Measurements from ENCODE around the gene SPAG16.

DNA sequence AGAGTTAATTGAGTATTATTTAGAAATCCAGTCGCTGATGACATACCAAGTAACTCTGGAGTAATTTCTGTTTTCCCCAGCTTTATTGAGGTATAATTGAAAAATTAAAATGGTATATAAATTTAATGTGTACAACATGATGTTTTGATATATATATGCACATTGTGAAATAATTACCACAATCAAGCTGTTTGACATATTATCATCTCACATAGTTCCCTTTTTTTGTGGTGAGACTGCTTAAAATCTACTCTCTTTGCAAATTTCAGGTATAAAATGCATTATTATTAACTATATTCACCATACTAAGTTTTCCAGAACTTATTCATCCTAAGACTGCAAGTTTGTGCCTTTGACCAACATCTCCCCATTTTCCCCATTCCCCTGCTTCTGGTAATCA, 25.0 kb upstream of the SPAG16 start:
- TF ChIP-seq, protein P1, sequence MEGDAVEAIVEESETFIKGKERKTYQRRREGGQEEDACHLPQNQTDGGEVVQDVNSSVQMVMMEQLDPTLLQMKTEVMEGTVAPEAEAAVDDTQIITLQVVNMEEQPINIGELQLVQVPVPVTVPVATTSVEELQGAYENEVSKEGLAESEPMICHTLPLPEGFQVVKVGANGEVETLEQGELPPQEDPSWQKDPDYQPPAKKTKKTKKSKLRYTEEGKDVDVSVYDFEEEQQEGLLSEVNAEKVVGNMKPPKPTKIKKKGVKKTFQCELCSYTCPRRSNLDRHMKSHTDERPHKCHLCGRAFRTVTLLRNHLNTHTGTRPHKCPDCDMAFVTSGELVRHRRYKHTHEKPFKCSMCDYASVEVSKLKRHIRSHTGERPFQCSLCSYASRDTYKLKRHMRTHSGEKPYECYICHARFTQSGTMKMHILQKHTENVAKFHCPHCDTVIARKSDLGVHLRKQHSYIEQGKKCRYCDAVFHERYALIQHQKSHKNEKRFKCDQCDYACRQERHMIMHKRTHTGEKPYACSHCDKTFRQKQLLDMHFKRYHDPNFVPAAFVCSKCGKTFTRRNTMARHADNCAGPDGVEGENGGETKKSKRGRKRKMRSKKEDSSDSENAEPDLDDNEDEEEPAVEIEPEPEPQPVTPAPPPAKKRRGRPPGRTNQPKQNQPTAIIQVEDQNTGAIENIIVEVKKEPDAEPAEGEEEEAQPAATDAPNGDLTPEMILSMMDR (IDR thresholded peaks at IDR 0.05) = no peak
- no peak for TF ChIP-seq POLR2A (IDR thresholded peaks at IDR 0.05)

Data from testis (tissue), 2 donors.